HG03045 (cell line): ENCODE data around the gene CCDC77.
"Not testable (repeated sequence)": the region's sequence is repeated elsewhere in the genome, so short reads cannot be mapped to it uniquely, and the experiment has no call there.

Source experiments
- ATAC-seq: cut with Tn5 transposase; IDR thresholded peaks from one replicate; pipeline ENCODE4 v1.9.1; 2021; ENCODE audit warnings: mild to moderate bottlenecking, moderate library complexity; ENCODE audit not compliant: unreplicated experiment

Gene CCDC77

DNA sequence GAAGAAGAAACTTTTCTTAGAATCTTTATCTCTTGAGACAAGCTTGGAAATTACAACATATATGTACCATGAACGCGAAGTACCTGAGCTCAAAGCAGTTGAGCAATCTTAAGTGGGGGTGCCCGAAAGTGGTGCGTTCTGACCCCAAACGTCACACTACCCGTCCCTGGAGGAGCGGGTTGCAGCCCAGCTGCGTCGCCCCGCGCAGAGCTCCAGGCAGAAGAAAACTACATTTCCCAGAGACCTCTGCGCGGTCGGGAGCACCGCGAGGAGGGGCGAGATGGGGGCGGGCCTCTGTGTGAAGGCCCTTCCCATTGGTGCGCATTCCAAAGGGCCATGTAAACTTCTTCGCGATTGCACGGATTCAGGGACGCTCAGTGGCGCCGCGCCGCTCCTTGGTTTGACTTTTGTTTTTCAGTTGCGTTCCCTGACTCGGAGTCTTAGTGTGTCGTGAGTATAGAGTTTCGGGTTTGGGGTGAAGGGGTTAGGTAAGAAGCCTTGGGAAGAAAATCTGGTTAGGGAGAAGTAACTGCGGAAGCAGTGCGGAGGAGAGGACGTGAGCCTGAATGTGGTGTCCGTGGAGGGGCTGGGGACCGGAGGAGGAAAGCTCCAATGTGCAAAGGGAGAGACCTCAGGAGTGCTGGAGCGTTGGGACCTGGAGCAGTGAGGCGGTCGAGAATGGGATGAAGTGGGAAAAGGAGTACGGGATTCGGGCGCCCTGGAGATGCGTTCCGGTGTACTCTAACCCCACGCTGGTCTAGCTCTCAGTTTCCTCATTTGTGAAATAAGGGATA lies at the start of gene CCDC77:
TSS of gene CCDC77 (plus strand) at position 410 of the 794 bp plus-strand sequence. CDS start 7,740 bp downstream, outside the sequence.
- ATAC-seq: peak; percentile 94

DNA sequence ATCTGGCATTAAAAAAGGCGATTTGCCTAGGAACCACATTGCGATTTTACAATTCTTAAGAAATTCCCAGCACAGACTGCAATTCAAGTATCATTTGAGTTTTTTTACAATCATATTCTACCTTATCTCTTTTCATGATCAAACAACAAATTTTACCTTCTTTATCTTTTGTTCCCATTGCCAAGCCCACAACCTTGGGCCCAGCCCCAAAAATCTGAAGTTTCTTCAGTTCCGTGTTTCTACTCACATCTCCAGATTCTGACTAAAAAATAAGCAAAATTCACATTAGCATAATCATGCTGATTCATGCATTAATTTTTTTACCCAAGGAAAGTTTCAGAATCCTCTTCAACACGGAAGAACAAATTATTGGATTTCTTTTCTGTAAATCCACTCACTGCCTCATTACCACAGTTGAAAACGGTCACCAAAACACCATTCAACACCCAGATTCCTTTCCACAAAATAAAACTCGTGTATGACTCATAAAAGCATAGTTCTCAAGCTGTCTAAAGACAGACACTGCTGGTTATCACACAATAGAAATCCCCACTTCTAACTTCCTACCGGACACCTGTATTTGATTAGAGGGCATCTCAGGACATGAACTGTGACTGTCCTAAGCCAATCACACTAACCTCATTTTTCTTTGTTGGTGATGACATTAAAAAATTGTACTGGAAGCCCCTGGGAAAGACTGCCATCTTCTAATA lies 45.0 kb upstream of the CCDC77 start:
- no peak for ATAC-seq

DNA sequence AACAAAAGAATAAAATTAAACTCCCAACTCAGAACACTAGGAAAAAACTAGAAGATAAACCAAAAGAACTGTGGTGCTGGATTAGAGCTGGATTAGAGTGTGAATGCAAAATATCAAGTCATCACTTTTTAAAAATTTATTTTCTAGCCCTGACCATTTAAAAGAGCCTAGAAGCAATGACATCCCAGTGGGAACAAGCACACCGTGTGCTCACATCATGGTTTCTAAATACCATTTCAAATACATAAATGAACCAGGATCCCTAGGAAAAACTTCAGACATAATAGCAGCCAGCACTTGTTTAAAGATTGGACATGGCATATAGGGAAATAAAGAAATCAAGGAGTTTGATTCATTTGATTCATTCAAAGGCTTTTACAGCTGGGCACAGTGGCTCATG lies 42.4 kb upstream of the CCDC77 start:
- ATAC-seq: no peak

DNA sequence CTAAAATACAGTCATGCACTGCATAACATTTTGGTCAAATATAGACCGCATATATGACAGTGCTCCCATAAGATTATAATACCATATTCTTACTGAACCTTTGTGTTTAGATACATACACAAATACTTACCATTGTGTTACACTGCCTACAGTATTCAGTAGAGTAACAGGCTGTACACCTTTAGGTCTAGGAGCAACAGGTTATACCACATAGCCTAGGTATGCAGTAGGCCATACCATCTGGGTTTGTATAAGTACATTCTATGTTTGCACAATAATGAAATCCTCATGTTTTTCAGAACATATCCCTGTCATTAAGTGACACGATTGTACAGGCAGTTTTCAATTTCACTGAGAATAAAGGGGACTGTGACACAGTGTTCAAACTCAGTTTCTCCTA lies 34.6 kb upstream of the CCDC77 start:
- no peak for ATAC-seq

DNA sequence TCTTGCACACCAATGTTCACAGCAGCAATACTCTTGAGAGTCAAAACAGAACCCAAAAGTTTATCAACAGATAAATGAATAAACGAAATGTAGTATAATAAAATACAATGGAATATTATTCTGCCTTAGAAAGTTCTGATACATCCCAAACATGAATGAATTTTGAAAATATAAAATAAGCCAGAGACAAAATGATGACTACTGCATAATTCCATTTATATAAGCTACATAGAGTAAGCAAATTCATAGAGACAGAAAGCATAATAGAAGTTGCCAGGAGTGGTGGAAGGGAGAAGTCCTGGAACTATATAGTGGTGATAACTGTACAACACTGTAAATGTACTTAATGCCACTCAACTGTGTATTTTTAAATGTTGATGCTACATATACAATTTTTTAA lies 33.5 kb upstream of the CCDC77 start:
- ATAC-seq: no peak

DNA sequence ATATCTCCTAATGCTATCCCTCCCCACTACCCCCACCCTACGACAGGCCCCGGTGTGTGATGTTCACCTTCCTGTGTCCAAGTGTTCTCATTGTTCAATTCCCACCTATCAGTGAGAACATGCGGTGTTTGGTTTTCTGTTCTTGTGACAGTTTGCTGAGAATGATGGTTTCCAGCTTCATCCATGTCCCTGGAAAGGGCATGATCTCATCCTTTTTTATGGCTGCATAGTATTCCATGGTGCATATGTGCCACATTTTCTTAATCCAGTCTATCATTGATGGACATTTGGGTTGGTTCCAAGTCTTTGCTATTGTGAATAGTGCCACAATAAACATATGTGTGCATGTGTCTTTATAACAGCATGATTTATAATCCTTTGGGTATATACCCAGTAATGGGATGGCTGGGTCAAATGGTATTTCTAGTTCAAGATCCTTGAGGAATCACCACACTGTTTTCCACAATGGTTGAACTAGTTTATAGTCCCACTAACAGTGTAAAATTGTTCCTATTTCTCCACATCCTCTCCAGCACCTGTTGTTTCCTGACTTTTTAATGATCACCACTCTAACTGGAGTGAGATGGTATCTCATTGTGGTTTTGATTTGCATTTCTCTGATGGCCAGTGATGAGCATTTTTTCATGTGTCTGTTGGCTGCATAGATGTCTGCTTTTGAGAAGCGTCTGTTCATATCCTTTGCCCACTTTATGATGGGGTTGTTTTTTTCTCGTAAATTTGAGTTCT lies 30.5 kb upstream of the CCDC77 start:
- not testable (repeated sequence) for ATAC-seq

DNA sequence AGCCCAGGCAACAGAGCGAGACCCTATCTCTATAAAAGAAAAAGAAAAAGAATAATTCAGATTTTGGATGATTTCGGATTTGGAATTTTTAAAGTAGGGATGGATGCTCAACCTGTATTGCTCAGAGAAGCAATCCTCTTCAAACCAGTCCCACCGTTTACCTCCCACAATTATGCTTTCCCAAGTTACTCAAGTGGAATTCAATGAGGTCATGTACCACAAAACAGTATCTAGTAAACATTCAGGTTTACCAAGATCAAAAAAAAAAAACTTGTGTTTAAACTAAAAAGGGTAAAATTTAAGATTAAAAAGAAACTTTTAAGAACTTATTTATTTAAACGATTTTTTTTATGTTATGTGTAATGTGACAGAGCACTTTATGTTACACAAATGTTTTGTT lies 14.8 kb upstream of the CCDC77 start:
- ATAC-seq: no peak

DNA sequence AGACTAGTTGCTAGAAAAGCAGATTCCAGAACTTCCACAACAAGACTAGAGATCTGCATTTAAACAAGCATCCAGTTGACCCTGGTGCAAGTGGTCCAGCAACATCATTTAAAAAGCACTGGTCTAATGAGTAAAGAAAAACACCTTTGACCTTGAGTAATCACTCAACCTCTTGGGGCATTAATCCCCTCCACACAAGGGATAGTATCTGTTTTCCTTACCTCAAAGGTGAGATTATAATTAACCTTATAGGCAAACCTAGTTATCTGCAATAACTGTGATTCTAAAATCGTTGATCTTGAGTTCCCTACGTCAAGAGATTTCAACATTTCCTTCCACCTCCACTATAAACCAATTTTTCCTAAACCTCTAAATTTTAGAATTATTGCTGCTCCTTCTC lies 13.4 kb upstream of the CCDC77 start:
- no peak for ATAC-seq

DNA sequence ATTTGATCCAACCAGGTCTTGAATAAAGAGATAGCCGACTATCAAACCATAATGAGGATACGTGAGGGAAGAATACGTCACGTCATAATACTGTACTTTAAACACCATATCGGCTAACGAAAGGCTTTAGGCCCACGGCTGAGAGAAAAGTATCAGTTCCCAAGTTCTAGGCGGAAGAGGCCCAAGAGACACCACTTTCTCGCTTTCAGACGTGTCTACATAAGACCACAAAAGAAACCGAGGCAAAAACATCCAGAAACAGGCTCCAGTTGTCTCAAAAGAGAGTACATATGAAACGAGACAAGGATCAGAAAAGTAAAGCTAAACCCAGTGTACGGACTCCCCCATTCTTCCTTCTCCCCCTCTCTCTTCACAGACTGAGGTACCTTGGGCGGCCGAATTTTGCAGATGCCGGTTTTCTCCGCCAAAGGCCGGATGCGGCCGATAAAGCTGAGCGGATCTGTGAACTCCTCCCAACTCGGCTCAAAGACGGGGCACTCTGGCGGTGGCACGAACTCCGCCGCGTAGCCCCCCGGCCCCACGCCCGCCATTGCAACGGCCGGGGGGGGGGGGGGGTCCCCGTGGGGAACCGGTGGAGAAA lies 12.8 kb upstream of the CCDC77 start:
- peak; percentile 34 for ATAC-seq

DNA sequence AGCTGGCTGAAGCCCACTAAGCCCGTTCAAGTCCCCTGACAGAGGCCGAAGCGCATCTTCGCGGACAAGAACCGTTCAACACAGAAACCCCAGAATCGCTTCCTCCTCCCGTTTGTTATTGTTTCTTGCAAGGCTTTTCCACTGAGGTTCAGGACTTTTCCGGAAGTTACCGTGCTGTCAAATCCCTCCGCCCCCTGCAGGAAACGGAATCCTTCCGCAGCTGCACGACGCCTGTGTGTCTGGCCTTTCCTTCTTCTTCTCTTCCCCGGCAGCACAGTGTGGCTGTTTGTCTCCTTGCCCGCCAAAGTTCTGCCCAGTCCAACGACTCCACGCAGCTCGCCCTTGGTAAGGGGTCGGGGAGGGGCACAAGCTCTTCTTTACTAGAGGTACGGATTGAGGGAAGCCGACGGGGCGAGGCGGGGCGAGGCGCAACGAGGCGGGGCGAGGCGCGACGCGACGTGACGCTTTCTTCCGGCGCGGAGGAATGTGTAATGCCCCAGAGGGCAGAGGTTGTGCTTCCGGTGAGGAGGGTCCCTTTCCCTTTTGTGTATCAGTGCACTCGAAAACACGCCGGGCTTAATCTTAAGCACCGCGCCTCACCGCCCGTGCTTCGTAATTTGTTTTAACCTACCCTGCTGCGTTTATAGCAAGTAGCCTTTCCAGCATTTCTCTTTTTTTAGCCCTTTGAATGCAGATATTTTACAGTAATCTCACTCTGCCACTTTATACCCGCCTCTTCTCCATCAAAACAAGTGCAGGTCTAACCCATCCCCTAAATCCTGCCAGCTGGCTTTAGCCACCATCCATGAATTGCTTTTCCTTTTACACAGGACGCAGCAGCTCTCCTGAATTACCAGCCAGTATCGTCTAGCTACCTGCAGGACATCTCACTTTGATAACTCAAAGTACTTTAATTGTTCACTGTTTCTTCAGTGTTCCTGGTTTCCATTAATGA lies 12.0 kb upstream of the CCDC77 start, which contains the start of gene KDM5A:
TSS of gene KDM5A (minus strand) at position 179 of the 955 bp plus-strand sequence. CDS start 229 bp downstream, outside the sequence.
- ATAC-seq: peak; percentile 93

DNA sequence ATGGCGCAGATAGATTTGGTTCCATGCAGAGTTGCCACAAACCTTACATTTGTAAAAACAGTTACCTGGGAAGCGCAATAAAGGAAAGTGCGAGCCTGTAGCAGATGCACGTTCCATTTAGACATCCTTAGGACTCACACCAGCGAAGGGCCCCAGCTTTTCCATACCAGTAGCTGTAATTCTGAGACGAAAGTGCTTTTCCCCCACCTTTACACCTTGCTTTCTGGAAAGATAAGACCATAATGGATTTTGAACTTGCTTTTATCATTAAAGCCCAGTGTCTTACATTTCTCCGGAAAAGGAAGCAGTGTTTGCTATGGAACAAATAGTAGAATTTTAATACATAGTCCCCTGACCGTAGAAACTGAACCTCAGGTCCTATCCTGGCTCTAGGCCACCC lies 616 bp upstream of the CCDC77 start:
- no peak for ATAC-seq

DNA sequence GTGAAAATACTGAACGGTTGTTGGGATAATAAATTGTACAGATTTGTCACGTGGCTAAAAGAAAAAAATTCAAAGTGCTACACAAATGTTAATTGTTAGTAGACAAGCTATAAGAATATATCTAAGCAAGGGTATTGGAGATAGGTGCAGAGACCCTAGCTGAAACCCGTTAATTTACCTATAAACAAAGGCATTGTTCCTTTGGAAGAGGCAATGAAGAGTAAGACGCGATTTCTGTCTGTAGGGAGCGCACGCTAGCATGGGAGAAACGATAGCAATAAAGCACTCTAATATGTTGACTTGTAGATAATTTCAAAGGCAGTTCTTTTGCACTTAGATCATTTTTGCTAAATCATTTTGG lies 565 bp downstream of the CCDC77 start:
- no peak for ATAC-seq

DNA sequence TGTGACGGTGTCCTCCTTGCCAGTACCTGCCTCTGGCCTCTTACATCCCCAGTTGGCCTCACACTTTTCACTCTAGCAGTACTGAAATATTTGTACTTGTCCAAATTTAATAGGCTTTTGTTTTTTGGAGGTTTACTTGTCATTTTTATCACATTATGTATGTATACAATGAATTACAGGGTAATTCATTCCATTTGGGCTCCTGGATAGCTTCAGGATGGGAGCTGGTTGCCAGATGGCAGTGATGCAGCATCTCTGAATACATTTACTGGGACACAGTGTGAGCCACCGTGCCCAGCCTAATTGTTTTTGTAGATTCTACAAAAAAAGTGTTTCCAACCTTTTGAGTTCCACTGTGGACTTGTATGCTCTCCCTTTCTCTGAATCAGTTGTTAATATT lies 13.4 kb downstream of the CCDC77 start:
- no peak for ATAC-seq

DNA sequence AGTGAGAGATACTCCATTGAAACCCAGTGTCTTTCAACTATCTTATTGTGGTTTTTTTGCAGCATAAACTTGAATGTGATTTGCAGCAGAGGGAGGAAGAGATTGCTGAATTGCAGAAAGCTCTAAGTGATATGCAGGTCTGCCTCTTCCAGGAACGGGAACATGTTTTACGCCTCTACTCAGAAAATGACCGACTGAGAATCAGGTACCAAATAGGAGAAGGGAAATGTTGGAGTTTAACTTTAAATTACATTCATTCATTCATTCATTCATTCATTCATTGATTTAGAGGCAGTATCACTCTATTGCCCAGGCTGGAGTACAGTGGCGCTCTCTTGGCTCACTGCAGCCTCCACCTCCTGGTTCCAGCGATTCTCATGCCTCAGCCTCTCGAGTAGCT lies 17.0 kb downstream of the CCDC77 start:
- no peak for ATAC-seq

DNA sequence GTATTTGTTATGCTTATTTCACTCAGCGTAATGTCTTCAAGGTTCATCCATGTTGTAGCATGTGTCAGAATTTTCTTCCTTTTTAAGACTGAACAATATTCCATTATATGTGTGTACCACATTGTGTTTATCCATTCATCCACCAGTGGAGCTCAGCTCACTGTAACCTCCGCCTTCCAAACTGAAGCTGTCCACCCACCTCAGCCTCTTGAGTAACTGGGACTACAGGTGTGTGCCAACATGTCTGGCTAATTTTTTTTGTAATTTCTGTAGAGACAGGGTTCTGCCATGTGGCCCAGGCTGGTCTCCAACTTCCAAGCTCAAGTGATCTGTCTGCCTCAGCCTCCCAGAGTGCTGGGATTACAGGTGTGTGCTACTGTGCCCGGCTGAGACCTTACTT lies 21.1 kb downstream of the CCDC77 start:
- no peak for ATAC-seq

DNA sequence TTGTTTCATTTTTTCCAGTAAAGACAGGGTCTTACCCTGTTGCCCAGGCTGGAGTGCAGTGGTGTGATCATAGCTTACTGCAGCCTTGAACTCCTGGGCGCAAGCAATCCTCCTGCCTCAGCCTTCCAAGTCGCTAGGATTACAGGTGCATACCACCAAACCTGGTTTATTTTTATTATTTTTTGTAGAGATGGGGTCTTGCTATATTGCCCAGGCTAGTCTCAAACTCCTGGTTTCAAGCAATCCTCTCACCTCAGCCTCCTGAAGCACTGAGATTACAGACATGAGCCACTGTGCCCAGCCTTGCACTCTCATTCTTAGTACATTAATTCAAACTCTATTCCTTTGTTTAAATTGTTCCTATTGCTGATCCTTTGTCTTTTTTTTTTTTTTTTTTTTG lies 34.3 kb downstream of the CCDC77 start:
- not testable (repeated sequence) for ATAC-seq

DNA sequence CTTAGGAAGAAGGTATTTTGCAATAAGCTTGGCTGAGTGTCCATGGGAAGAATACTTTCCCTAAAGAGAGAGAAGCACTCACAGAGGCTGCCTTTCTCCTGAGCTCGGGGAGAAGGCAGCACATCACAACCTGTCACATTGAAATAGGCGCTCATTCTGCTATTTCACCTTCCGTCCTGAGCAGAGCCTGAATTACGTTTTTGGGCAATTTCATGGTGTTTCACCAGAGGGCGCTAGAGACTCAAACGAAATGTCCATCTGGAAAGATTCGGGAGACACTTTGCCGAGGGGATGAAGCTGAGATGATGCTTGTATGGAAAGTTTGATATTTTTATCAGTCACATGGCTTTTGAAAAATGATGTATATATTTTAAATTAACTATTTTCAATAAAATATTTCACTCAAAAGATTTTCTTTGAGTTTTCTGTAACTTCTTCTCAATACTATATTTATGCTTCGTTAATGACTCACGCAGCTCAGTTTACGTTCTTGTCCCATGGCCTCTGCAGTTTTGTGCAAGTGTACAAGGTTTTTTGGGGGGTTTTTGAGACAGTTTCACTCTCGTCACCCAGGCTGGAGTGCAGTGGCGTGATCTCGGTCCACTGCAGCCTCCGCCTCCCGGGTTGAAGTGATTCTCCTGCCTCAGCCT lies 40.9 kb downstream of the CCDC77 start:
- ATAC-seq: no peak

DNA sequence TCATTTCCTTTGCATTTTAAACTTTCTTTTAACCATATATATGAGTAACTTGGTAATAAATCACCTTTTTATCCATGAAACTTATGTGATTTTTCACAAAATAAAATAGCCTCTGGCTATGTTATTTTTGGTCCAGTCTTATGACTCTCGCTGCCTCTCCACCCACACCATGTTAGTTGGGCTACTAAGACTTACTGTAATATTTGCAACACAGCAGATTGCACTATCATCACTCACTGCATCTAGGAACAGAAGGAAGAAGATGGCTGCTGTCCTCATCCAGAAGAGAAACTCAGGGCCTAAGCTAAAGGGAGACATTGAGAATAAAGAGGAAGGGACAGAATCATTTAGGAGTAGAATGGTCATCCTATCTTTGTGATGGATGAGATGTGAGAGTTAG lies 45.7 kb downstream of the CCDC77 start:
- ATAC-seq: no peak

DNA sequence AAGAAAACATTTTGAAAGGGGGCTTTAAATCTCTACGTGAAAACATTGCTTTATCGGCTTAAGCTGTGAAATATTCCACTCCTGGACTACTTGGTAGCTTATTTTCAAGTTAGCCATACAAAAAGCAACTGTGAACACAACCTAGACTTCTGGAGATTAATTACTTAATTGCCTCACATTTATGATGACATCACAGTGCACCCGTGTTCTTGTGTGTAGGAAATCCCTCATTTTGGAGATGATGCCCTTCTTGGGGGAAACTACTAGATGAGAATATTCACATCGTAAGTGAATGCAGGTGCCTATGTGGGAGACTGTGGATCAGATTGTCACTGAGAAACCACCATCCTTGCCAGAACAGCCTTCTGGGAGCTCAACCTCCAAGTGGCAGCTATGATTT lies 47.8 kb downstream of the CCDC77 start:
- no peak for ATAC-seq

DNA sequence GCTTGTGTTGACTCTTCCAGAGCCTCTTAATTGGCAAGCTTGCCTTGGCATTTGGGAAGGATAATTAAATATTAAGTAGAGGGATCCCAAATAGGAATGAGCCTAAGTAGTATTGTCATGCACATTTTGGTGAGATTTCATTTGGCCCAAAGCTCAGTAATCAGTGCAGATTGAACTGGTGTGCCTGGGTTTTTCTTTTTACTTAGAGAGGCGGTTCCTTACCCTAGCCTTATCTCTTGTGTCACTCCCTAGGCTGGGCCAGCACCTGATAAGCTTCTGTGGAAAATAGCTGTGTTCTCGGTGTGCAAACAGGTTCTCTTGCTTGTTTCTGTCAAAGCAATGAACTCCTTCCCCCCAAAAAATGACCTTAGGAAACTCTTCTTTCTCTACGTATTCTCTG lies 49.0 kb downstream of the CCDC77 start:
- ATAC-seq: no peak
